SK-N-SH treated with all-trans-retinoic acid at 6 μM for 48 hours (cell line): Measurements from ENCODE around the gene CYB5A.

Experiments used
- ATAC-seq: fragments of 200-7000 bp; cut with Tn5 transposase; 3 replicates; pipeline ENCODE4 v1.9.1; 2020; ENCODE audit warnings: mild to moderate bottlenecking, moderate library complexity
- BACH2 ChIP-seq: fragments of 250-450 bp; sonication (Bioruptor Pico); IDR thresholded peaks from 2 replicates; pipeline ENCODE4 v1.9.0; 2021; ENCODE audit warnings: mild to moderate bottlenecking, borderline replicate concordance
- CREB5 ChIP-seq: fragments of 250-450 bp; sonication (Bioruptor Pico); IDR thresholded peaks from 2 replicates; pipeline ENCODE4 v1.5.1; 2020; ENCODE audit warnings: low read depth, mild to moderate bottlenecking, moderate library complexity
- CSDC2 ChIP-seq: fragments of 250-450 bp; sonication (Bioruptor Pico); IDR thresholded peaks from 2 replicates; pipeline ENCODE4 v1.5.0; 2020; ENCODE audit warnings: mild to moderate bottlenecking, moderate library complexity
- CSRNP3 ChIP-seq: fragments of 250-450 bp; sonication (Bioruptor Pico); IDR thresholded peaks from 2 replicates; pipeline ENCODE4 v1.5.1; 2021; ENCODE audit warnings: mild to moderate bottlenecking, moderate library complexity
- ESRRG ChIP-seq: fragments of 250-450 bp; sonication (Bioruptor Pico); IDR thresholded peaks from 2 replicates; pipeline ENCODE4 v1.6.1; 2021; ENCODE audit warnings: mild to moderate bottlenecking
- ISL1 ChIP-seq: fragments of 250-450 bp; sonication (Bioruptor Pico); IDR thresholded peaks from 2 replicates; pipeline ENCODE4 v2.1.2; 2022; ENCODE audit warnings: mild to moderate bottlenecking, moderate library complexity
- OSR1 ChIP-seq: fragments of 250-450 bp; sonication (Bioruptor Pico); IDR thresholded peaks from 2 replicates; pipeline ENCODE4 v1.8.0; 2022; ENCODE audit warnings: moderate library complexity, mild to moderate bottlenecking, inconsistent platforms
- PATZ1 ChIP-seq: fragments of 250-450 bp; sonication (Bioruptor Pico); IDR thresholded peaks from 2 replicates; pipeline ENCODE4 v1.8.0; 2020; ENCODE audit warnings: mild to moderate bottlenecking, moderate library complexity, borderline replicate concordance
- POU6F1 ChIP-seq: fragments of 250-450 bp; sonication (Bioruptor Pico); IDR thresholded peaks from 2 replicates; pipeline ENCODE4 v1.8.0; 2021; ENCODE audit warnings: low read depth, mild to moderate bottlenecking, moderate library complexity, borderline replicate concordance
- PPARA ChIP-seq: fragments of 250-450 bp; sonication (Bioruptor Pico); IDR thresholded peaks from 2 replicates; pipeline ENCODE4 v1.5.0; 2020; ENCODE audit warnings: mild to moderate bottlenecking, borderline replicate concordance
- RARB ChIP-seq: fragments of 250-450 bp; sonication (Bioruptor Pico); IDR thresholded peaks from 2 replicates; pipeline ENCODE4 v1.8.0; 2021; ENCODE audit warnings: mild to moderate bottlenecking, moderate library complexity
- SNAI2 ChIP-seq: fragments of 250-450 bp; sonication (Bioruptor Pico); IDR thresholded peaks from 2 replicates; pipeline ENCODE4 v1.5.0; 2020; ENCODE audit warnings: mild to moderate bottlenecking, moderate library complexity
- TCF4 ChIP-seq: fragments of 250-450 bp; sonication (Bioruptor Pico); IDR thresholded peaks from 2 replicates; pipeline ENCODE4 v1.8.0; 2021; ENCODE audit warnings: mild to moderate bottlenecking, moderate library complexity, borderline replicate concordance
- TOX ChIP-seq: fragments of 250-450 bp; sonication (Bioruptor Pico); IDR thresholded peaks from 2 replicates; pipeline ENCODE4 v1.8.0; 2021; ENCODE audit warnings: mild to moderate bottlenecking, moderate library complexity, borderline replicate concordance
- ZC3H10 ChIP-seq: fragments of 250-450 bp; sonication (Bioruptor Pico); IDR thresholded peaks from 2 replicates; pipeline ENCODE4 v1.5.1; 2021; ENCODE audit warnings: mild to moderate bottlenecking, moderate library complexity
- ZNF565 ChIP-seq: fragments of 450-650 bp; formaldehyde crosslinking; conservative IDR thresholded peaks from 2 replicates; pipeline ENCODE4 v1.5.0; 2020; ENCODE audit warnings: low read depth, mild to moderate bottlenecking, moderate library complexity
- ZNF70 ChIP-seq: fragments of 450-650 bp; formaldehyde crosslinking; IDR thresholded peaks from 2 replicates; pipeline ENCODE4 v1.5.0; 2020; ENCODE audit warnings: mild to moderate bottlenecking, moderate library complexity
- ZNF8 ChIP-seq: fragments of 450-650 bp; formaldehyde crosslinking; IDR thresholded peaks from 2 replicates; pipeline ENCODE4 v1.5.0; 2020; ENCODE audit warnings: mild to moderate bottlenecking, moderate library complexity
- TF ChIP-seq, protein P1 (sequence below): fragments of 250-450 bp; sonication (Bioruptor Pico); IDR thresholded peaks from 2 replicates; pipeline ENCODE4 v1.5.0; 2020; ENCODE audit warnings: mild to moderate bottlenecking, moderate library complexity

The CYB5A gene

DNA sequence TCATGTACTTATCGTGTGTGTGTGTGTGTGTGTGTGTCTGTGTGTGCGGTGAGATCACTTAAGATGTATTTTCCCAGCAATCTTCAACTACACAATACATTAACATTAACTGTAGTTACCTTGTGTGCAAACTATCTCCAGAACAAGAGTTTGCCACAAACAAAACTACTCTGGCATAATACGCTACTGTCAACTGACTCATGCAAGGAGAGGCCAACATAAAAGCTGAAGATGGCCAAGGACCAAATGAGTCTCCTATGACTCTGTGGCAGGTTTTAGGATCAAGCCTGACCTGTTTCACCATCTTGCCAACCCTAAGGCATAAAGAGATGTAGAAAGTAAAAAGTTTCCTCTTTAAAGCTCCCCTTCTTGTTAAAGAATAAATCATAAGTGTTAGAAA is 20.1 kb downstream of the CYB5A start (continued):
- no peak for TF ChIP-seq PATZ1 (CRISPR knock-in tag)
- TF ChIP-seq ZC3H10 (CRISPR knock-in tag) = no peak

- ATAC-seq = no peak
- TF ChIP-seq RARB = no peak
- TF ChIP-seq PATZ1 (CRISPR knock-in tag) = no peak
- TF ChIP-seq ZNF8 (CRISPR knock-in tag) = no peak
- no peak for TF ChIP-seq ZNF565 (CRISPR knock-in tag)
- TF ChIP-seq ISL1 (CRISPR knock-in tag) = no peak
- no peak for TF ChIP-seq PPARA (CRISPR knock-in tag)
- no peak for TF ChIP-seq ZNF70 (CRISPR knock-in tag)
- no peak for TF ChIP-seq CSDC2
- no peak for TF ChIP-seq ZC3H10 (CRISPR knock-in tag)
- no peak for TF ChIP-seq CSRNP3
- no peak for TF ChIP-seq CREB5
- no peak for TF ChIP-seq SNAI2 (CRISPR knock-in tag)
- no peak for TF ChIP-seq TCF4 (CRISPR knock-in tag)
- no peak for TF ChIP-seq OSR1 (CRISPR knock-in tag)
Observed at GRCh38 chr18:74268933-74269620, 22.7 kb downstream of the CYB5A start.

DNA sequence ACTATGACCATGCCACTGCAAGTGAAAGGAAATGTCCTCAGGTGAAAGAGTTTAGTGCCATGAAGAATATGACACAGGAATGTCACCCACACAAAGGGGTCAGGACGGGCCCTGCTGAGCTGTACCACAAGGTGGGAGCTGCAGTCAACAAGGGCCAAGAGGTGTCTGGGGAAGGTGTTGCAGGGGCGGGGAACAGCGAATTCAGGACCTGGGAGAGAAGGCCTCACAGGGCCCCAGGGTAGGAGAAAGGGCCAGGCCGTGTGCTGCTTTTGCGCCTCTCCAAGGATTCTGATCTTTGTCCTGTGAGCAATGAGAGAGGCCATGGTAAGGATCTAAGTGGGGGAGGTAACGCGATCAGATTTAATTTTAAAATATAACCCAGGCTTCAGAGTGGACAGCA is 23.6 kb downstream of the CYB5A start:
- ATAC-seq = no peak
- TF ChIP-seq CSDC2 (no peak), RARB (no peak), CREB5 (no peak), ESRRG (no peak), TOX (CRISPR knock-in tag) (no peak), TCF4 (CRISPR knock-in tag) (no peak), ZNF565 (CRISPR knock-in tag) (no peak), POU6F1 (CRISPR knock-in tag) (no peak)

DNA sequence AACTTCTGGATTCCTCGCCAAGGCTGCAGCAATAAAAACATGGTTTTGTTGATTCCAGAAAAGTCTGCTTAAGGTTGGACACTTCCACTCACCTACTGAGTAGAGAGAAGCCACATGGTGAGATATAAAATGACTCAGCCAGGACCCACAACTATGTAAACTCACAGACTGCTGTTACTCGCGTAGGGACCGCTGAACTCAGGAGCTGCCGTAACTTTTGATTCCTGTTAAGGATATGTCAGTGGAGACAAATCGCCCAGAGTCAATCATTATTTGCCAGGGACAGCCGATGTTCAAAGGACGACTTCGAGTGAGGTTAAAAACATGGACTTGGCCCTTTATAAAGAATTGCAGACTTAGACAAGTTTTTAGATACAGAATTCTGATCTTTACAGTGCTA is 25.6 kb downstream of the CYB5A start:
- TF ChIP-seq CSRNP3 (no peak), BACH2 (CRISPR knock-in tag) (no peak), ISL1 (CRISPR knock-in tag) (no peak), SNAI2 (CRISPR knock-in tag) (no peak), CSDC2 (no peak), RARB (no peak)
- TF ChIP-seq, protein P1, sequence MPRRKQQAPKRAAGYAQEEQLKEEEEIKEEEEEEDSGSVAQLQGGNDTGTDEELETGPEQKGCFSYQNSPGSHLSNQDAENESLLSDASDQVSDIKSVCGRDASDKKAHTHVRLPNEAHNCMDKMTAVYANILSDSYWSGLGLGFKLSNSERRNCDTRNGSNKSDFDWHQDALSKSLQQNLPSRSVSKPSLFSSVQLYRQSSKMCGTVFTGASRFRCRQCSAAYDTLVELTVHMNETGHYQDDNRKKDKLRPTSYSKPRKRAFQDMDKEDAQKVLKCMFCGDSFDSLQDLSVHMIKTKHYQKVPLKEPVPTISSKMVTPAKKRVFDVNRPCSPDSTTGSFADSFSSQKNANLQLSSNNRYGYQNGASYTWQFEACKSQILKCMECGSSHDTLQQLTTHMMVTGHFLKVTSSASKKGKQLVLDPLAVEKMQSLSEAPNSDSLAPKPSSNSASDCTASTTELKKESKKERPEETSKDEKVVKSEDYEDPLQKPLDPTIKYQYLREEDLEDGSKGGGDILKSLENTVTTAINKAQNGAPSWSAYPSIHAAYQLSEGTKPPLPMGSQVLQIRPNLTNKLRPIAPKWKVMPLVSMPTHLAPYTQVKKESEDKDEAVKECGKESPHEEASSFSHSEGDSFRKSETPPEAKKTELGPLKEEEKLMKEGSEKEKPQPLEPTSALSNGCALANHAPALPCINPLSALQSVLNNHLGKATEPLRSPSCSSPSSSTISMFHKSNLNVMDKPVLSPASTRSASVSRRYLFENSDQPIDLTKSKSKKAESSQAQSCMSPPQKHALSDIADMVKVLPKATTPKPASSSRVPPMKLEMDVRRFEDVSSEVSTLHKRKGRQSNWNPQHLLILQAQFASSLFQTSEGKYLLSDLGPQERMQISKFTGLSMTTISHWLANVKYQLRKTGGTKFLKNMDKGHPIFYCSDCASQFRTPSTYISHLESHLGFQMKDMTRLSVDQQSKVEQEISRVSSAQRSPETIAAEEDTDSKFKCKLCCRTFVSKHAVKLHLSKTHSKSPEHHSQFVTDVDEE (CRISPR knock-in tag) = no peak
- ATAC-seq = no peak
